ENCODE measurements around the gene TRPM1. TPM values are rescaled to one million over a fixed set of nuclear protein-coding genes. Genes with fewer than 3 reads are reported as not detected.

Gene TRPM1
- total RNA-seq, 4 donors from 2014 or later = not detected

DNA sequence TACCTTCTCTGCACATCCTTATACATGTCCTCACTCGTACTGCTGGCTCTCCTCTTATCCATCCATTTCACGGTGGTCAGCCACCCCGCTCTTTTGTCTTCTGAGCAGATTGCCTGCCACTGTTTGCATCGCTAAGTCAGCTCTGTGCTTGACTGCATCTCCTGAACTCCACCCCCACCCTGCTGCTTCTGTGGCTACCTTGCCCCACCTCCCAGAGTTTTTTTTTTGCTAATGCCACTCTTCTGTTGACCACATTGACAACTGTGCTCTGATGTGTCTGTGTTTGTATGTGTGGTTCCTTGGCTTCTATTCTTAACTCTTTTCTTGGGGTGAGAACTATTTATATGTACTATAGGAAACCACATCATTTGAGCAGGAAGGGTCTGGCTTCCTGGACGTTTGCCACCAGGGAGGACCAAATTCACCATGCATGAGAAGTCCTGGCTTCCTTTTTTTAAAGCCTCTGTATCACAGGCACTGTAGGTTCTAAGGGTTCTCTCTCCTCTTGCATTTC lies 97.2 kb downstream of the TRPM1 start:
- TF ChIP-seq CTCF (IDR thresholded peaks at IDR 0.05; ENCODE audit: low read depth) = no peak

- TF ChIP-seq CTCF (IDR thresholded peaks at IDR 0.05; ENCODE audit: low read depth) = no peak
These were observed 99.8 kb downstream of the TRPM1 start for GRCh38 chr15:31001702-31002101.

- TF ChIP-seq CTCF (IDR thresholded peaks at IDR 0.05; ENCODE audit: low read depth) = no peak
These were observed 101.8 kb downstream of the TRPM1 start for GRCh38 chr15:30999729-31000128.

- no peak for TF ChIP-seq CTCF (IDR thresholded peaks at IDR 0.05; ENCODE audit: low read depth)
These were observed 104.3 kb downstream of the TRPM1 start for GRCh38 chr15:30997270-30997669.

- no peak for TF ChIP-seq CTCF (IDR thresholded peaks at IDR 0.05; ENCODE audit: low read depth)
These were observed 109.2 kb downstream of the TRPM1 start for GRCh38 chr15:30992249-30992864.

DNA sequence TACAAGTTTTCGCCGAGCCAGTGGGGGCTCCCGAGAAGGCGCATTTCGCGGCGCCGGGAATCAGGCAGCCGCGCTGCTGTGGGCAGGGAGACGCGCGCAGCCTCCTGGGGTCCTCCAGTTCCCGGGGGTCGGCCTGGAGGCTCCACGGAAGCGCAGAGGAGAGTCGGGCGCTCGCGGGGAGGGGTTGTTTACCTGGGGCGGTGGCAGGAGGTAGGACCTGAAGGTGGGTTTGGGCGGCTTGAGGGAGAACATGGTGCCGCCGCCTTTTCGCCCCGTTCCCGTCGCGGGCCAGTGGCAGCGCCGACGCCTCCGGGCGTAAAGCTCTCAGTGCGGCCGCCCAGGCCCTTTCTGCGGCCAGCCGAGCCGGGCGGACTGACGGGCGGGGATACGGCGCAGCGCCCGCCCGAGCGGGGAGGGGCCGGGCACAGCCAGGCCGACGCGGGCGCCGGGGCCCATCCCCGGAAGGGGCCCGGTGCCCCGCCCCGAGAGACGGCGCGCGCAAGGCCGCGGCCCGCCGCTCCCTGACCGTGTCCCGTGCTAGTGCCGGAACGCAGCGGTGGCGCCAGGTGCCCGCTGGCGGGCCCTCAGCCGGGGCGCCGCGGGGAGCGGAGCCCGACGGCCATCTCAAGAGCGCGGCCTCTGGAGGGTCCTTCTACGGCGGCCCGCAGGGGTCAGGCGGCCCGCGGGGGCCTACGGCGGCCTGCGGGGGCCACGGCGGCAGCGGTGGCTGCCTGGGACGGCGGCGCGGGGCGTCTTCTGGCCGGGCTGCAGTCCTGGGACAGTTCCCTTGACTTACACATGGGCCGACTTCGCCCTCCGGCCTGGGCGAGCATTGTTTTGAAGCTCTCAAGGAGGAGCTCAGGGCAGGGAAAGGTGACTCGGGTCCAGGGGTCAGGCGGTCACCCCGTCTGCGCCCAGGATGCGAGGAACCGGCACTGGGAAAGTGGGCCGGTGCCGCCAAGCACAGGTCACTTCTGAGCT lies 110.0 kb downstream of the TRPM1 start, which contains the start of gene MTMR10:
Gene MTMR10, minus strand, starts transcription at position 374 of the 981 bp plus-strand sequence. Its CDS starts 122 bp downstream, at position 252.
- TF ChIP-seq CTCF (IDR thresholded peaks at IDR 0.05; ENCODE audit: low read depth) = no peak

Data from subcutaneous adipose tissue (tissue), 4 donors.